ENCODE measurements around the gene CRYGS.

Gene CRYGS

GRCh38 chr3:186489507-186489906, 54.7 kb downstream of the CRYGS start:
- DNase-seq = no peak

Data from activated CD4-positive, alpha-beta T cell treated with anti-CD3 and anti-CD28 coated beads, Interleukin-2, Interleukin-6, amounts not matched to agents 100 ng/mL and 50 ng/mL, durations not matched to agents 16 hours and 8 hours (primary cell).